ENCODE data around the gene BCOR.

BCOR gene

DNA sequence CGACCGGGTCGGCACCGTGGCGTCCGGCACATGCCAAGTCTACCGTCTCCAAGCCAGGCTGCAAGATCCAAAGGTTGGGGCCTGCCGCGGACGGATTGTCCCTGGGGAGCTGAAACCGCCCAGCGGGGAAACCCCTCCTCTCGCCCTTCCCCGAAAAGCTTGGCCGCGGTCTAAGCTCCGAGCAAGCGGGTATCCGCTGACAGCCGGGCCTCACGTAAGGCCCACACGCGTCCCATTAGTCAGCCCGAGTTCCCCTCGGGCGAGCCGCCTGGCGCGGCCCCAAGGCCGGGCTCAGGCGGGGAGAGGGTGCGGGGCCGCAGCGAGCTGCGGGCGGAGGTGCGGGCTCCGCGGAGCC lies 6.8 kb upstream of the BCOR start:
- H3K9ac ChIP-seq (ENCODE audit: low read length): peak overlapping the region; percentile 38
- no peaks in the 10 kb centered on the region for H3K9me3 ChIP-seq (ENCODE audit: control insufficient read depth, insufficient read depth, low read depth, low read length)
- peaks cover 65% of the 10 kb centered on the region for H3K27me3 ChIP-seq (ENCODE audit: control insufficient read depth, insufficient read depth, low read length)
- H3K36me3 ChIP-seq (ENCODE audit: control insufficient read depth, insufficient read depth, low read length): no peaks in the 10 kb centered on the region
- peak overlapping the region; percentile 58 for H3K4me3 ChIP-seq (ENCODE audit: low read depth, low read length)
- H3K4me1 ChIP-seq (ENCODE audit: control insufficient read depth, insufficient read depth, low read length): peaks cover 48% of the 10 kb centered on the region
- no peak overlapping the region for H3K27ac ChIP-seq (ENCODE audit: low read depth, low read length)

DNA sequence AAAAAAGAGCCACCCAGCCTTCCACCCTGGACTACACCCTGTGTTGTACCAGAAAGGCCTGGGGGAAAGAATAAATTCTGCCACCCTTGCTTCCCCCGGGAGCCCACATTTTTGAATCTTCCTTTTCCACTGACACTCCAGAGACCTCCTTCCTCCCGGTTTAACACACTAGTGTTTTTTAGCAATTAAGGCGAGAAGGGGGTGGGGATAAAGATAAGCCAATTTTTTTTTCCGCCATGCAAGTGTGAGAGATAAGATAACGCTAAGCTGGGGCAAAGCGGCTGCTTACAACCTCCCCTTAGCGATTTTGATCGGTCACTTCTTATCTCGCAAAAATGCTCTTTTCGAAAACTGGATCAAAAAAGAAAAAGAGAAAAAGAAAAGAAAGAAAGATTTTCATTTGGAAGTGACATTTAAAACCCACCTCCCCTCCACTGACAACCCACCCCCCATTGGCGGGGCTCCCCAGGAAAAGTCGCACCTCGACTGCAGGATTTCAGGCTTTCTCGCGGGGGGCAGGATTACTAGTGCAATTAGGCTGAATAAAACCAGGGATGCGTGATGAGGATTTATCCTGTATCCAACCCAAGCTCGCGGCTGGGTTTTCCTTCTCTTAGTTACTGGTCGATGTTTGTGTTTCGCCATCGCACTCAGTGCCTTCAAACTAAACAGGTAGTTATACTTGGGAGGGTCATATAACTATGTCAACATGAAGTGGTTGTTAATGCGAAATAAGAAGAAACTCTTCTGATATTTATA lies 6.0 kb upstream of the BCOR start:
- H3K4me1 ChIP-seq (ENCODE audit: control insufficient read depth, insufficient read depth, low read length): peaks cover 52% of the 10 kb centered on the region
- peaks cover 70% of the 10 kb centered on the region for H3K27me3 ChIP-seq (ENCODE audit: control insufficient read depth, insufficient read depth, low read length)
- H3K9me3 ChIP-seq (ENCODE audit: control insufficient read depth, insufficient read depth, low read depth, low read length): no peaks in the 10 kb centered on the region
- no peaks in the 10 kb centered on the region for H3K36me3 ChIP-seq (ENCODE audit: control insufficient read depth, insufficient read depth, low read length)
- H3K27ac ChIP-seq (ENCODE audit: low read depth, low read length): no peak overlapping the region
- peak overlapping the region; percentile 2 for H3K9ac ChIP-seq (ENCODE audit: low read length)
- H3K4me3 ChIP-seq (ENCODE audit: low read depth, low read length): peak overlapping the region; percentile 58

GRCh38 chrX:40102393-40103381 lies 4.9 kb upstream of the BCOR start:
- Histone ChIP-seq H3K9me3 (ENCODE audit: control insufficient read depth, insufficient read depth, low read depth, low read length) (no peaks in the 10 kb centered on the region), H3K4me3 (ENCODE audit: low read depth, low read length) (peak overlapping the region; percentile 58), H3K27me3 (ENCODE audit: control insufficient read depth, insufficient read depth, low read length) (peaks cover 70% of the 10 kb centered on the region), H3K4me1 (ENCODE audit: control insufficient read depth, insufficient read depth, low read length) (peaks cover 52% of the 10 kb centered on the region), H3K36me3 (ENCODE audit: control insufficient read depth, insufficient read depth, low read length) (no peaks in the 10 kb centered on the region), H3K27ac (ENCODE audit: low read depth, low read length) (no peak overlapping the region), H3K9ac (ENCODE audit: low read length) (peak overlapping the region; percentile 85)

DNA sequence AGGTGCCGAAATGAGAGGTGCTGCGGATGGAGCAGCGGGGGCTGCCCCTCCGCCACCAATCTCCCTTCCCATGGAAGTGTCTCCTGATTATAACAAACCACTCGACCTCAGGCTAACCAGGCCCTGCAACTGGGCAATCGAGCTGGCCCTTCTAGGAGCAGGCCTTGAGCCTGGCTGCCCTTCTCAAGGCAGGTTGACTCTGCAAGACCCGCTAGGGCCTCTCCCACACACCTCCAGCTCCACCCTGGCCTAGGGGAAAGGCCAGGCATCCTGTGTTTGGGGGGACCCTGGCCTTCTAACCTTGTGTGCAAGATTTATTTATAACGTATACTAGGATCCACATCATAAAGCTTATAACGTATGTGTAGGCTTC lies 3.7 kb upstream of the BCOR start:
- Histone ChIP-seq H3K27me3 (ENCODE audit: control insufficient read depth, insufficient read depth, low read length) (peaks cover 63% of the 10 kb centered on the region), H3K9ac (ENCODE audit: low read length) (peak overlapping the region; percentile 52), H3K36me3 (ENCODE audit: control insufficient read depth, insufficient read depth, low read length) (no peaks in the 10 kb centered on the region), H3K4me3 (ENCODE audit: low read depth, low read length) (peak overlapping the region; percentile 66), H3K9me3 (ENCODE audit: control insufficient read depth, insufficient read depth, low read depth, low read length) (no peaks in the 10 kb centered on the region), H3K4me1 (ENCODE audit: control insufficient read depth, insufficient read depth, low read length) (peaks cover 52% of the 10 kb centered on the region), H3K27ac (ENCODE audit: low read depth, low read length) (no peak overlapping the region)

DNA sequence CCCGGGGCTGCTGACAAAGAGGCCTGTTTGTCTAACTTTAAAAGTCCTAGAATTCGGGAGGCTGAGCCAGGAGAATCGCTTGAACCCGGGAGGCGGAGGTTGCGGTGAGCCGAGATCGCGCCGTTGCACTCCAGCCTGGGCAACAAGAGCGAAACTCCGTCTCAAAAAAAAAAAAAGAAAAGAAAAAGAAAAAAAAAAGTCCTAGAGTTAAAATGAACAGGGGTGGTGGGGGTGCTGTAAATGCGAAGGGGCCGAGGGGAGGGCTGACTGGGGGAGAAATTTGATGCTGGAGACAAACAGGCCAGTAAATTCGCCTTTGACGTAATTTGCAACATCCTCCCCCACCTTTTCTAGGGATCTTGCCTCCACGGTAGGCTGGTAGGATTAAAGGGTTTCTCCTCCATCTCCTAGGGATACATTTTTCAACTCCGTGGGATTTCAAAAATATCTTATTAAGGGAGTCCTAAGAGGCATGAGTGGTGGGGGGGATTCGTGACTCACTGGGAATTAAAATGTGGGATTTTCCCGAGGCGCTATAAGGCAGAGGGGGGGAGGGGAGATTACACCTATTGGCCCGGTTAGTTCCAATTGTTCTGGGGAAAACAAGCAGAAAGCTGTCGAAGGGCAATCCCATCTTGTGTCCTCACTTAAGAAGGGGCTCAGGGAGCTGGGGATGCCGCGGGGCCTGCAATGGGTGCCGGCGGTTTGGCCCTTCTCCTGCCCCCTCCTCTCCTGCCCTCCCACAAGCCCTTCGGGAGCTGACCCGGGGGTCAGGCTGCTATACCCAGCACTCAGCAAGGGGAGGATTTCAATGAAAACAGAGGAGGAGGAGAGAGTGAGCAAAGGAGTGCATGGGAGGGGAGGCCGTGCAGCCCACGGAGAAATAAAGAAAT lies 3.0 kb upstream of the BCOR start:
- H3K4me3 ChIP-seq (ENCODE audit: low read depth, low read length): peak overlapping the region; percentile 66
- no peaks in the 10 kb centered on the region for H3K36me3 ChIP-seq (ENCODE audit: control insufficient read depth, insufficient read depth, low read length)
- H3K9me3 ChIP-seq (ENCODE audit: control insufficient read depth, insufficient read depth, low read depth, low read length): no peaks in the 10 kb centered on the region
- peak overlapping the region; percentile 52; the same call in 1 of the 2 replicates for H3K27ac ChIP-seq (ENCODE audit: low read depth, low read length)
- H3K27me3 ChIP-seq (ENCODE audit: control insufficient read depth, insufficient read depth, low read length): peaks cover 62% of the 10 kb centered on the region
- peak overlapping the region; percentile 57 for H3K9ac ChIP-seq (ENCODE audit: low read length)
- H3K4me1 ChIP-seq (ENCODE audit: control insufficient read depth, insufficient read depth, low read length): peaks cover 52% of the 10 kb centered on the region

GRCh38 chrX:40100141-40100536 lies 2.4 kb upstream of the BCOR start:
- Histone ChIP-seq H3K27ac (ENCODE audit: low read depth, low read length) (peak overlapping the region; percentile 52; the same call in 1 of the 2 replicates), H3K4me3 (ENCODE audit: low read depth, low read length) (peak overlapping the region; percentile 66), H3K9ac (ENCODE audit: low read length) (peak overlapping the region; percentile 57), H3K4me1 (ENCODE audit: control insufficient read depth, insufficient read depth, low read length) (peaks cover 46% of the 10 kb centered on the region), H3K27me3 (ENCODE audit: control insufficient read depth, insufficient read depth, low read length) (peaks cover 60% of the 10 kb centered on the region), H3K36me3 (ENCODE audit: control insufficient read depth, insufficient read depth, low read length) (no peaks in the 10 kb centered on the region), H3K9me3 (ENCODE audit: control insufficient read depth, insufficient read depth, low read depth, low read length) (no peaks in the 10 kb centered on the region)

DNA sequence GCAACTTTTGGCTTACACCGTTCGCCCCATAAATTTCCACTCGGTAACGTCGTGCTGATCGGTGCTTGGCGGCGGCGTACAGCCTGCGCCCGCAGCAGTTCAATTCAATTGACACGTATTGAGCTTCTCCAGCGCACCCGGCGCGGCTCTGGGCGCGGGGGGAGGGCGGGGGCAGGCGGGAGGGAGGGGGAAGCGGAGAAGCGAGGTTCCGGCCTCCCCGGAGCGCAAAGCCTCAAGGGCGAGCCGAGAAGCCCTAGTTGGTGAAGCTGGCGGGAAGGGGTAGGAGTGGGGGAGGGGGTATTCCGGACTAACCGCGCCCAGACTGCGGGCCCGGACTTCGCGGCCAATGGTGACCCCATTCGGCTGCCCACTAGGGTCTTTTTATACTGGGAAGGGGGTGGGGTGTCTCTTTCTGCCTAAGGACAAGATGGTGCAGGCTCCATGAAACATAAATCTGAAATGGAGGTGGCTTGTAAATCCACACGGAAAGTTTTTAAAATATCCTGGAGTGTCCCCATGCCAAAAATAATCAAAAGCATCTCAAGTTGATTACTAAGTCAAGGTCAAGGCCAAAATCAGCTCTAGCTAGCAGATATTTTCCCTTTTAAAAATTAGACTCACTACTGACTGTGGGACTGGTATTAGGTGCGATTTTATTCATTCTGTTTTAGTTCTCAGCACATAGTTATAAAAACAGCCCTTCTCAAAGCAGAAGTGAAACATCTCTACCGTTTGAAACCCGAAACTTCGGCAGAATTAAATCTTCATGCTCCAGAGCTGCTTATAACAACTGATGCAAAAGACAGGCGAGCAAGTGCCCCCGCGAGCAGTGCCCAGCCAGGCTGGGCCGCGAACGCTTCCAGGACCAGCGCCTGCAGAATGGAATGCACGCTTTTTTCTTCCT lies 1.5 kb upstream of the BCOR start:
- Histone ChIP-seq H3K27me3 (ENCODE audit: control insufficient read depth, insufficient read depth, low read length) (peaks cover 63% of the 10 kb centered on the region), H3K4me1 (ENCODE audit: control insufficient read depth, insufficient read depth, low read length) (peaks cover 46% of the 10 kb centered on the region), H3K27ac (ENCODE audit: low read depth, low read length) (no peak overlapping the region; the same call in 1 of the 2 replicates), H3K36me3 (ENCODE audit: control insufficient read depth, insufficient read depth, low read length) (no peaks in the 10 kb centered on the region), H3K4me3 (ENCODE audit: low read depth, low read length) (peak overlapping the region; percentile 66), H3K9ac (ENCODE audit: low read length) (peak overlapping the region; percentile 79), H3K9me3 (ENCODE audit: control insufficient read depth, insufficient read depth, low read depth, low read length) (no peaks in the 10 kb centered on the region)

DNA sequence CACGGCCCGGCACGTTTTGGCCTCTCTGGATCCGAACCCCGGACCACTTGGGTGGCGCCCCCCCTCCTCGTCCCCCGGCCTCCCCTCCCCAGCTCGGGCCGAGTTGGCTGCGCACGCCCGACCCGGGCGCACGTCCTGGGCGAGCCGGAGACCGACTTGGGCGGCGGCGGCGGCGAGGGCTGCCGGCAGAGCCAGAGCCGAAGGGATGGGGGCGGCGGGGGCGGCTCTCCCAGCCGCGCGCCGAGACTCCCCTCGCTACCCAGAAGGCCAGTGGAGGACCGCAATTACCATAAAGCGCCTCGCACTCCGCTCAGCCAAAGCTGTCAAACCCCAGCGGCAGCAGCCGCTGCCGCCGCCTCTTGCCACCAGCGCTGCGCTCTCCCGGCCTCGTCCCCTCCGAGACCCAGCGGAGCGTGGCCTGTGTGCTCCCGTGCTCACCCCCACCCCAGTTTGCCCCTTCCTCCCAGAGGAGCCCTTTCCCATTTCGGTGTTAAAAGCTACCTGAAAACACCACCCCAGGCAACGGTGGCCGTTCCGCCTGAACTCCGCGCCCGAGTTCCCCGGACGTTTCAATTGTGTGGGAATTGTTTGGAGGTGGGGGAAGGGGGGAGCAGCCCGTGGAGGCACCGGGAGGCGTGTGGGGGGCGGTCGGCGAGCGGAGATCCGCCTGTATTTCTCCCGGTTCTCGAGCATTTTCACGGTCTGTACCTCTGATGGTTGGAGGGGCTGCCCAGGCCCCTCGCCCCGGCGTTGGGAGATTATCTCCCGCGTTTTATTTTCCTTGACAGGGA lies 701 bp upstream of the BCOR start:
- Histone ChIP-seq H3K27me3 (ENCODE audit: control insufficient read depth, insufficient read depth, low read length) (peaks cover 62% of the 10 kb centered on the region), H3K9ac (ENCODE audit: low read length) (peak overlapping the region; percentile 79), H3K4me3 (ENCODE audit: low read depth, low read length) (peak overlapping the region; percentile 66), H3K9me3 (ENCODE audit: control insufficient read depth, insufficient read depth, low read depth, low read length) (no peaks in the 10 kb centered on the region), H3K4me1 (ENCODE audit: control insufficient read depth, insufficient read depth, low read length) (peaks cover 44% of the 10 kb centered on the region), H3K36me3 (ENCODE audit: control insufficient read depth, insufficient read depth, low read length) (no peaks in the 10 kb centered on the region), H3K27ac (ENCODE audit: low read depth, low read length) (no peak overlapping the region; the same call in 1 of the 2 replicates)

DNA sequence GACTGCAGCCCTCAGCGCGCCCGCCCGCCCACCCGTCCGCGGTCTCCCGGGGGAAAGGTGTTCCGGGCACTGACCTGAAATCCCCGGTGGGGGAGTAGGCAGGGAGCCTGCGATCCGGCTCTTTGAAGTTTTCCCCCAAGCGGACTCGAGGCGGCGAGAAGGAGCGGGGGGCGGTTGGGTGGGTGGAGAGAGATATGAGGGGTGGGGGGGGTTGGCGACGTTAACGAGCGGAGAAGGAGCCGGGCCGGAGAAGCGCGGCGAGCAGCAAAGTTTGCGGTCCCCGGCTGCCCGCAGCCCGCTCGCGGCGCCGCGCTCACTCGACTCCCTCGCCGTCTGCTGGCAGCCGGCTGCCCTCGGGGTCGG lies 636 bp downstream of the BCOR start:
- Histone ChIP-seq H3K9me3 (ENCODE audit: control insufficient read depth, insufficient read depth, low read depth, low read length) (no peaks in the 10 kb centered on the region), H3K4me3 (ENCODE audit: low read depth, low read length) (peak overlapping the region; percentile 66), H3K27ac (ENCODE audit: low read depth, low read length) (no peak overlapping the region), H3K27me3 (ENCODE audit: control insufficient read depth, insufficient read depth, low read length) (peaks cover 50% of the 10 kb centered on the region), H3K9ac (ENCODE audit: low read length) (peak overlapping the region; percentile 50), H3K36me3 (ENCODE audit: control insufficient read depth, insufficient read depth, low read length) (no peaks in the 10 kb centered on the region), H3K4me1 (ENCODE audit: control insufficient read depth, insufficient read depth, low read length) (peaks cover 42% of the 10 kb centered on the region)
